Measurements from ENCODE around the gene QRFP.

QRFP gene

DNA sequence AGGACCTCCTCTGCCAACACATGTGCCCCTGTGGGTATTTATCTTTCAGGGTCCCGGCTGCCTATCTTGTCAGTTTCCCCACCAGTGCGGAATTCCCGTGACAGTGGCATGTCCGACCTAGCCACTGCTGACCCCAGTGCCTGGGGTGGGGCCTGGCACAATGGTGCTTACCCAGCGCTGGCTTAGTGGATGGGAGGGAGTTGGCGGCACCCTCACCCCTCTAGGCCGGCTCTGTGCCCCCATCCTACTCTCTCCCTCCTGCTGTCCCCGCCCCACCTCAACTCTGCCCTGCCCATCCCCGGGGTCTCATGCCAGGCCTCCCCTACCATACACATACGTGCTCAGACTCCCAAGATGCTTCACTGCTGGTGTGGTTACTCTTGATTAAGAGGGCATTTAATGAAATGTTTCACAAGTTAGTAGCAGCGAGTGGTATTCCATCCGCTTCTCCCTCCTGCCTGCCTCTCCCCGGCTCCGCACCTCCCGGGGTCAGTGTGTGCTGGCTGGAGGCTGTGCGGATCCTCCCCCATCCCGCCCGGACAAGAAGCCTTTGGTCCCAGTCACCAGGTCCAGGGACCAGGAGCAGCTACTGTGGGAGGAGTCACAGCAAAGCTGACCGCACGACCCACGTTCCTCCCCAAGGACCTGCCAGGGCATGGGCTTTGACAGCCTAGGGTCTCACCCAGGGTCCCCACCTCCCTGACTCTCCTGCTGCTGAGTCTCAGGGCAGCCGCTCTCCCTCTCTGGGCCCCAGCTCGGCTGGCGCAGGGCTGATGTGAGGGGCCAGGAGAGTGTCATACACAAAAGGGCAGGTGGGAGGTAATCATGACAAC is 9.5 kb upstream of the QRFP start:
- H3K36me3 Mint-ChIP-seq (ENCODE audit: low read depth), result no peaks in the 10 kb centered on the region
- no peak overlapping the region for H3K4me3 Mint-ChIP-seq
- no peaks in the 10 kb centered on the region for H3K9me3 Mint-ChIP-seq
- ATAC-seq (no peak), DNase-seq (no peak)
- no peak overlapping the region for H3K27ac Mint-ChIP-seq
- H3K4me1 Mint-ChIP-seq, result no peaks in the 10 kb centered on the region
- H3K27me3 Mint-ChIP-seq, result peaks cover 2% of the 10 kb centered on the region

DNA sequence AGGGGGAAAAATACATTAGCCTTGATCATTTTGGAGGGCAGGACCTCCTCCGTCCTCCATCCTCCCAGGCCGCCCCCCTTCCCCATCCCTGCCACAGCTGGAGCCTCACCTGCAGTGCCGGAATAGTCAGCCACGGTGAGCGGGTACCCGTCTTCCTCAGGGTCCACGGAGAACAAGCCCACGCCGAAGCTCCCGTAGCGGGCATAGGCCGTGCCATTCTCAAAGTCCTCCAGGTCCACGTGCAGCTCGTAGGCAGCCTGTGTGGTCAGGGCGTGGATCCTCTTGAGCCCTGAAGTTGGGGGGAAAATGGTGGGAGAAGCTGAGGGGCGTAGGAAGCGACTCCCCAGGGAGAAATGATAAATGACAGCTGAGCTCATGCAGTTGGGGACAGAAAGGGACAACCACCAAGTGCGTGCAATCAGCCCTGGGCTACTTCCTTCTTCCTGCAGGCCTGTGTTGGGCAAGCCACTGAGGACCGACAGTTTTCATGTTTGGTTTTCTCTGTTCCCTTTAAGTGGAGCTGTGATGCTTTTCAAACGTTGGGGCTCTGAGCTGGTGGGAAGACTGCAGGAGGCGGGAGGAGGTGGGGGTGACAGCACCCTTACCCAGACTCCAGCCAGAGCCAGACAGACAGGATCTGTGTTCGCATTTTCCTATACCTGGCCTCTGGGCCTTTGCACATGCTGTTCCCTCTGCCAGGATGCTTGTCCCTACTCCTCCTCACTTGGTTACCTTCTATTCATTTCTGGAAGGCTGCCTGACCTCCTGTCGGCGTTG is 8.7 kb upstream of the QRFP start:
- Mint-ChIP-seq H3K4me3 (no peak overlapping the region), H3K9me3 (no peaks in the 10 kb centered on the region), H3K4me1 (no peaks in the 10 kb centered on the region), H3K36me3 (ENCODE audit: low read depth) (no peaks in the 10 kb centered on the region), H3K27ac (no peak overlapping the region), H3K27me3 (peaks cover 2% of the 10 kb centered on the region)
- ATAC-seq, result no peak
- DNase-seq, result no peak

DNA sequence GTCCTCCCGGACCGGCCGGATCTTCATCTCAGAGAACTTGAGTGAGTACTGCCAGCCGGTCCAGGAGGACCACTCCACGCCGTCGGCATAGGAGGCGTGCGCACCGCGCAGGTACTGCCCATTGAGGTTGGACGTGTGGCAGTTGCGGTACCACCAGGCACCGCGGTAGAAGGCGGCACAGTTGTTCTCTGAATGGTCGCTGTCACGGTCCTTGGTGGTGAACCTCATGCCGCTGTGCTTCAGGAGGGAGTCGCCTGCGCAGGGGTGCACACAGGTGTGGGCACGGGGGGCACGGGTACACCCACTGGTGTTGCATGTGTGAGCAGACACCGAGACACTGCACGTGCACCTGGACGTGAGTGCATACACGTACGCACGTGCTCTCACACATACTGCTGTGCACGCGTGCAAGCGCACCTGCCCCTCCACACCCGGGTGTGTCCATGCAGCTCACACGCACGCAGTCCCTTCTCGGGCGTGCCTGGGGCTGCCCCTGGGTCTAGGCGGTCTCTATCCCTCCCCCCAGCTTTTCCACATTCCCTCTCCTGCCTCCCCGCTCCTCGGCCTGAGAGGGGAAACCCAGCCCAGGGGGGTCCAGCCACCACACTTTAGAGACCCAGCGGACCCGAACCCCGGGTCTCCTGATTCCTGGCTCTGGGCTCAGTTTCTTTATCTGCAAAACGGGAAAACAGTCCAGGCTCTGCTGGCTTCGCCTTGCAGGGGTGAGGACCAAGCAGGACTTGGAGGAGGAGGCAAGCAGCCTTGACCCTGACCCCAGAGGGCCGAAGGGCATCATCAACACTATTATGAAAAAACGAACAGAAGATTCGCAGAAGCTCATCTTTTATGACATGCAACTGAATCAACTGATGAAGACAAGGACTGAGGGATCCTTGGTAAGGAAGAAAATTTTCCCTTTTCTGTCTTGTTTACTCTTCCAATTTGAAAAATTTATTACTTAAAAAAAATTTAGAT is 7.7 kb upstream of the QRFP start:
- peaks cover 6% of the 10 kb centered on the region for H3K27me3 Mint-ChIP-seq
- DNase-seq, result no peak

GRCh38 chr9:130903194-130904069 is 6.8 kb upstream of the QRFP start:
- H3K4me1 Mint-ChIP-seq, result no peaks in the 10 kb centered on the region
- no peak overlapping the region for H3K27ac Mint-ChIP-seq
- DNase-seq, result no peak
- no peak for ATAC-seq
- H3K27me3 Mint-ChIP-seq, result peaks cover 6% of the 10 kb centered on the region
- H3K4me3 Mint-ChIP-seq, result no peak overlapping the region
- no peaks in the 10 kb centered on the region for H3K36me3 Mint-ChIP-seq (ENCODE audit: low read depth)
- H3K9me3 Mint-ChIP-seq, result no peaks in the 10 kb centered on the region

More for the DNA sequence above, 7.7 kb upstream of the QRFP start:
- ATAC-seq, result no peak
- H3K4me3 Mint-ChIP-seq, result no peak overlapping the region
- H3K36me3 Mint-ChIP-seq (ENCODE audit: low read depth), result no peaks in the 10 kb centered on the region
- no peak overlapping the region for H3K27ac Mint-ChIP-seq
- H3K4me1 Mint-ChIP-seq, result no peaks in the 10 kb centered on the region
- no peaks in the 10 kb centered on the region for H3K9me3 Mint-ChIP-seq

- H3K27me3 Mint-ChIP-seq, result peaks cover 6% of the 10 kb centered on the region
- no peaks in the 10 kb centered on the region for H3K4me1 Mint-ChIP-seq
- ATAC-seq (no peak), DNase-seq (no peak)
- H3K9me3 Mint-ChIP-seq, result no peaks in the 10 kb centered on the region
- H3K36me3 Mint-ChIP-seq (ENCODE audit: low read depth), result no peaks in the 10 kb centered on the region
- no peak overlapping the region for H3K27ac Mint-ChIP-seq
- no peak overlapping the region for H3K4me3 Mint-ChIP-seq
Measured at GRCh38 chr9:130902204-130903185, 5.9 kb upstream of the QRFP start.

DNA sequence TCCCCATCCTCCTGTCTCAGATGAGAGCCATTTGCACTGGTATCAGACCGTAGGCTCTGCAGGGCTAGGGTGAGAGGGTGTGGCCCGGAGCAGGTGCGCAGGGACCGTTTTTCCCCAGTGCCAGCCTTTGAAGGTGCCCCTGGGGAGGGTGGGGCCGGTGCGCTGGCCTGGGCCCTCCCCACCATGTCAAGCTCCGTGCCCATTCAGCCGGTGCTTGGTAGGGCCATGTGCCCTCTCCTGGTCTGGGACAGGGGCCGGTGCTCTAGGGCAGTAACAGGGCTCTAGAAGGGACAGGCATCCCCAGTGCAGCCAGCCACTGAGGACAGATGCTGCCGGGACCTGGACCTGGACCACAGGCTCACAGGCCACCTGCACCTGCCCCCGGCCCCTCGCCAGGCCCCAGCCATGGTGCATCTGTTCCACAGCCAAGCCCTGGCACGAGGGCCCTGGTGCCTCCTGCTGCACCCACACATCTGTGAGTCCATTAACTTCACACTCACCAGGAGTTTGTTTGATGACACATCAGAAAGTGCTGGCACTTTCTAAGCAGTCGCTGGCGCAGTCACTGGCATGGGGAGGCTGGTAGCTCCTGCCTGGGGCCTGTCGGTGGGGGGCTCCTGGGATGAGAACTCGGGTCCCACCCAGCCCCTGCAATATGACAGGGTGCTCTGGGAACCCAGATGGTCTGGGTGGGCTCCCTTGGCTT is 5.0 kb upstream of the QRFP start:
- ATAC-seq (no peak), DNase-seq (no peak)
- H3K27me3 Mint-ChIP-seq, result peaks cover 3% of the 10 kb centered on the region
- H3K4me1 Mint-ChIP-seq, result no peaks in the 10 kb centered on the region
- no peaks in the 10 kb centered on the region for H3K36me3 Mint-ChIP-seq (ENCODE audit: low read depth)
- H3K9me3 Mint-ChIP-seq, result no peaks in the 10 kb centered on the region
- H3K4me3 Mint-ChIP-seq, result no peak overlapping the region
- H3K27ac Mint-ChIP-seq, result no peak overlapping the region

DNA sequence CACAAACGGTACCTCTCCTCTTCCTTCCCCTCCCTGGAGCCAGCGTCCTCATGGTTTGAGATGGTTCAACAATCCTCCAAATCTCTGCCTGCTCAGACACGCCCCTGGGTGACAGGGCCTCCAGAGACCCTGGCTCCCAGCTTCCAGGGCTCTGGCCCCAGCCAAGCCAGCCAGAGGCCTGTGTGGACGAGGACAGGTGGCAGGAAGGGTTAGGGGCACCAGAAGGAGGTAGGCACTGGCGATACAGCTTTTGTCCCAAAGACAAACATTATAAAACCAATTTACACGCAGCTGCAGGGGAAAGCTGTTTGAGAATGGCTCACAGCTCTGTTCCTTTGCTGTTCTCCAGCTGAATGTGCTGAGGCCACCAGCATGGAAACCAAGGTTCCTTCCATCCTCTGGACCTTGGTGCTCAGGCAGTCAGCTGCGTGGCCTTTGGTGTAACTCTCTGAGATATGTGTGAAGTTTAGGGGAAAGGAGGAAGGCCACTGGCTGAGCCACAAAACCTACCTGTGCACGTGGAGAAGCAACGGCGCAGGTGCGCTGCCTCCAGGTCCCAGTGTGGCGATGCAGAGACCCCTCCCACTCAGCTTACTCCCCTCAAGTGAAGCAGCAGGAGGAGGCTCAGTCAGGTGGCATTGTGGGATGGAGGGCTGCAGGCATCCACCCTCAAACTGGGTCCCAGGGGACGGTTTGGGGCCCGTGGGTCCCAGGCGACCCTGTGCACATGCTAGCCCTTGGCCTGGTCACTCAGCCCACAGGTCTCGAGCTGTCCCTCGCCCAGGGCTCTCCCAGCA is 4.3 kb upstream of the QRFP start:
- DNase-seq, result no peak
- Mint-ChIP-seq H3K27ac (no peak overlapping the region), H3K4me3 (no peak overlapping the region), H3K4me1 (no peaks in the 10 kb centered on the region), H3K27me3 (peaks cover 3% of the 10 kb centered on the region), H3K36me3 (ENCODE audit: low read depth) (no peaks in the 10 kb centered on the region), H3K9me3 (no peaks in the 10 kb centered on the region)
- no peak for ATAC-seq

DNA sequence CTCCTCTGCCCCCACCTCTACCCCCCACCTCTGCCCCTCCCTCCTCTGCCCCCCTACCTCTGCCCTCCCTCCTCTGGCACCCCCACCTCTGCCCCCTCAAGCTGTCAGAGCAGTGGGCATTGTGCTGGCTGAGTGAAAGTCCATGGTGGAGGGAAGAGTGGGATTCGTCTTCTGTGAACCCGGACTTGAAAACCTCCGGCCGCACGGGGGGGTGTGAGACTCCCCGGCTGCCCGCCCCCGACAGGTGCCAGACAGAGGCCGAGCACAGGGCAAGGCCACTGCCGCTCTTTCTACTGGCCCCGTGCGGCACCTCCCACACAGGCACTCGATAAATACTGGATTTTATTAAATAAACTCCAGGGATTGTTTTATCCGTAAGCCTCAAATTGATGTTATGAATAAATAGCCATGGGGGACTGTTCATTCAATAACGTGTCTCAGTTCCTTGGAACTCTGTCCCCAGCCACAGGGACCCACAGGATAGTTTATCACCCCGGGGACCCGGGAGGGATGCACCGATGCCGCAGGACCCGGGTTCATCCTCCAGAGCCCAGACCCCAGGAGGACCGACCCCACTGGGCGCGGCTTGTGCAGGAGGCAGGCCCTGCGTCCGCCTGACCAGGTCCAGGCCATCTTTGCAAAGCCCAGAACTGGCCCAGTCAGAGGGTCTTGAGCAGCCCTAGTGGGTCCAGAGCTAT is 2.6 kb upstream of the QRFP start:
- Mint-ChIP-seq H3K4me1 (no peaks in the 10 kb centered on the region), H3K36me3 (ENCODE audit: low read depth) (no peaks in the 10 kb centered on the region)

GRCh38 chr9:130898552-130898852 is 1.9 kb upstream of the QRFP start:
- no peak overlapping the region for H3K27ac Mint-ChIP-seq
- no peak for ATAC-seq
- H3K4me3 Mint-ChIP-seq, result no peak overlapping the region
- H3K36me3 Mint-ChIP-seq (ENCODE audit: low read depth), result no peaks in the 10 kb centered on the region
- peaks cover 3% of the 10 kb centered on the region for H3K27me3 Mint-ChIP-seq
- H3K4me1 Mint-ChIP-seq, result no peaks in the 10 kb centered on the region
- no peaks in the 10 kb centered on the region for H3K9me3 Mint-ChIP-seq
- DNase-seq, result no peak

More for the DNA sequence above, 2.6 kb upstream of the QRFP start:
- Mint-ChIP-seq H3K27ac (no peak overlapping the region), H3K9me3 (no peaks in the 10 kb centered on the region), H3K4me3 (no peak overlapping the region), H3K27me3 (peaks cover 3% of the 10 kb centered on the region)
- no peak for ATAC-seq
- no peak for DNase-seq

- H3K27me3 Mint-ChIP-seq, result peaks cover 3% of the 10 kb centered on the region
- ATAC-seq (no peak), DNase-seq (no peak)
- H3K4me1 Mint-ChIP-seq, result no peaks in the 10 kb centered on the region
- no peaks in the 10 kb centered on the region for H3K9me3 Mint-ChIP-seq
- H3K27ac Mint-ChIP-seq, result no peak overlapping the region
- no peak overlapping the region for H3K4me3 Mint-ChIP-seq
- no peaks in the 10 kb centered on the region for H3K36me3 Mint-ChIP-seq (ENCODE audit: low read depth)
Measured at GRCh38 chr9:130897848-130898551, 1.4 kb upstream of the QRFP start.

GRCh38 chr9:130897105-130897751 is 616 bp upstream of the QRFP start:
- Mint-ChIP-seq H3K36me3 (ENCODE audit: low read depth) (no peaks in the 10 kb centered on the region), H3K4me1 (no peaks in the 10 kb centered on the region), H3K4me3 (no peak overlapping the region), H3K9me3 (no peaks in the 10 kb centered on the region), H3K27ac (no peak overlapping the region), H3K27me3 (peaks cover 3% of the 10 kb centered on the region)
- ATAC-seq, result no peak
- DNase-seq, result no peak

All from activated naive CD8-positive, alpha-beta T cell treated with anti-CD3 and anti-CD28 coated beads, Interleukin-2, amount 50 U/mL, for 24 hours (primary cell).